Astrocyte of the spinal cord (primary cell): ENCODE results near the gene MESP1.
A peak's percentile ranks its signal among the peaks of the same experiment; 100 is the strongest.

Experiments used
- DNase-seq: peaks from one replicate; pipeline ENCODE4 v3.0.0; 2011; ENCODE audit warnings: low read depth, low spot score
- H3K4me3 ChIP-seq: 2 replicates; pipeline ENCODE4 v1.5.1; 2011; ENCODE audit warnings: low read depth, mild to moderate bottlenecking, low read length, moderate library complexity
- in situ Hi-C: cut with HindIII; loops from 2 replicates; pipeline ENCODE4 v1.10.0; 2017; ENCODE audit warnings: low sequenced_read_pairs
- TF ChIP-seq, protein P1 (sequence below): IDR thresholded peaks from 2 replicates; pipeline ENCODE4 v1.5.1; 2012; ENCODE audit warnings: low read depth, mild to moderate bottlenecking, low read length, inconsistent platforms

The MESP1 gene

DNA sequence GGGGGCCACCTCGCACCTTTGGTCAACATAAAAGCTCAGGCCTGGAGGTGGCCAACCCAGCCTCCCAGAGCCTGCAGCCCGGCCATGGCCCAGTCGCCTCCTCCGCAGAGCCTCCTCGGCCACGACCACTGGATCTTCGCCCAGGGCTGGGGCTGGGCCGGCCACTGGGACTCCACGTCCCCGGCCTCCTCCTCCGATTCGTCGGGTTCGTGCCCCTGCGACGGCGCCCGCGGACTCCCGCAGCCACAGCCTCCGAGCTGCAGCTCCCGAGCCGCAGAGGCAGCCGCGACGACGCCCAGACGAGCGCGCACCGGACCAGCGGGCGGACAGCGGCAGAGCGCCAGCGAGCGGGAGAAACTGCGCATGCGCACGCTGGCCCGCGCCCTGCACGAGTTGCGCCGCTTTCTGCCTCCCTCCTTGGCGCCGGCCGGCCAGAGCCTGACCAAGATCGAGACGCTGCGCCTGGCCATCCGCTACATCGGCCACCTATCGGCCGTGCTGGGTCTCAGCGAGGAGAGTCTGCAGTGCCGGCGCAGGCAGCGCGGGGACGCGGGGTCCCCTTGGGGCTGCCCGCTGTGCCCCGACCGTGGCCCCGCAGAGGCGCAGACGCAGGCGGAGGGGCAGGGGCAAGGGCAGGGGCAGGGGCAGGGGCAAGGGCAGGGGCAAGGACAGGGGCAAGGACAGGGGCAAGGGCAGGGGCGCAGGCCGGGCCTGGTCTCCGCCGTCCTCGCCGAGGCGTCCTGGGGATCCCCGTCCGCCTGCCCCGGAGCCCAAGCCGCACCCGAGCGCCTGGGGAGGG, 25.4 kb upstream of the MESP1 start, which contains the start of gene MESP2:
Gene MESP2 (plus strand): TSS at position 59 of the 799 bp plus-strand sequence. CDS start 26 bp downstream, at position 85.
- peak within 1 kb of the TSS; percentile 32 for H3K4me3 ChIP-seq
- peak; percentile 61 for DNase-seq
- in situ Hi-C loops = no loop called here

DNA sequence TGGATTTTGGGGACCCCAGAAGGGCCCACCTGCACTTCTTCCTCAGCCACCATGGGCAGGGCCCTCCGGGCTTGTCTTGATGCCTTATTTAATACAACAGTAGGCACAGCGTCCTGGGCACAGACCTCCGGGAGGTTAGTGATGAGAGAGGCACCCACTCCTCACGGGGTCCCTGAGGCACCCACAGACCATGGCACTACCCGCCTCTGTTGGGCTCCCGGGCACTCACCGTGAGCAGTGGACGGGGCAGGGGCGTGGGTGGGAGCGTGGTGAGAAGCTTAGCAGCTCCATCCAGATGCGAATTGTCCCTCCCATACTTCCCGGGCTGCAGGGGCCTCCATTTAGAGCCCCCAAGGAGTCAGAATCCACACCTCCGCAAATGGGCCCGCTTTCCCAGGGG, 24.8 kb upstream of the MESP1 start:
- no peak for DNase-seq
- TF ChIP-seq, protein P1, sequence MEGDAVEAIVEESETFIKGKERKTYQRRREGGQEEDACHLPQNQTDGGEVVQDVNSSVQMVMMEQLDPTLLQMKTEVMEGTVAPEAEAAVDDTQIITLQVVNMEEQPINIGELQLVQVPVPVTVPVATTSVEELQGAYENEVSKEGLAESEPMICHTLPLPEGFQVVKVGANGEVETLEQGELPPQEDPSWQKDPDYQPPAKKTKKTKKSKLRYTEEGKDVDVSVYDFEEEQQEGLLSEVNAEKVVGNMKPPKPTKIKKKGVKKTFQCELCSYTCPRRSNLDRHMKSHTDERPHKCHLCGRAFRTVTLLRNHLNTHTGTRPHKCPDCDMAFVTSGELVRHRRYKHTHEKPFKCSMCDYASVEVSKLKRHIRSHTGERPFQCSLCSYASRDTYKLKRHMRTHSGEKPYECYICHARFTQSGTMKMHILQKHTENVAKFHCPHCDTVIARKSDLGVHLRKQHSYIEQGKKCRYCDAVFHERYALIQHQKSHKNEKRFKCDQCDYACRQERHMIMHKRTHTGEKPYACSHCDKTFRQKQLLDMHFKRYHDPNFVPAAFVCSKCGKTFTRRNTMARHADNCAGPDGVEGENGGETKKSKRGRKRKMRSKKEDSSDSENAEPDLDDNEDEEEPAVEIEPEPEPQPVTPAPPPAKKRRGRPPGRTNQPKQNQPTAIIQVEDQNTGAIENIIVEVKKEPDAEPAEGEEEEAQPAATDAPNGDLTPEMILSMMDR = no peak
- H3K4me3 ChIP-seq = peak overlapping the region; percentile 32
- in situ Hi-C loops = no loop called here

More for the DNA sequence above, 25.4 kb upstream of the MESP1 start, which contains the start of gene MESP2:
- TF ChIP-seq, protein P1 = peak; percentile 35

DNA sequence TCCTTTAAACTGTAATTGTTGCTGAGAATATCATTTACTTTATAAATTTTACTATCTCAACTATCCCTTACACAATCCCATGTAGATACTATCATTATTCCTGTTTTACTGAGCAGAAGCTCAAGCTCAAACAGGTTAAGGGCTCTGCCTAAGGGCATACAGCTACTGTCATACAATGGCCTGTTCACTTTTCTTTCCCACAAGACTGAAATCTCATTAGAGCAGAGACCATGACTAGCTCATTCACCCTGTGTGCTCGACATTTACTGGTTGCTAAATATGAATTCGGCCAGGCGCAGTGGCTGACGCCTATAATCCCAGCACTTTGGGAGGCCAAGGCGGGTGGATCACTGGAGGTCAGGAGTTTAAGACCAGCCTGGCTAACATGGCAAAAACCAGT, 23.4 kb upstream of the MESP1 start:
- no peak for DNase-seq
- TF ChIP-seq, protein P1 = no peak

DNA sequence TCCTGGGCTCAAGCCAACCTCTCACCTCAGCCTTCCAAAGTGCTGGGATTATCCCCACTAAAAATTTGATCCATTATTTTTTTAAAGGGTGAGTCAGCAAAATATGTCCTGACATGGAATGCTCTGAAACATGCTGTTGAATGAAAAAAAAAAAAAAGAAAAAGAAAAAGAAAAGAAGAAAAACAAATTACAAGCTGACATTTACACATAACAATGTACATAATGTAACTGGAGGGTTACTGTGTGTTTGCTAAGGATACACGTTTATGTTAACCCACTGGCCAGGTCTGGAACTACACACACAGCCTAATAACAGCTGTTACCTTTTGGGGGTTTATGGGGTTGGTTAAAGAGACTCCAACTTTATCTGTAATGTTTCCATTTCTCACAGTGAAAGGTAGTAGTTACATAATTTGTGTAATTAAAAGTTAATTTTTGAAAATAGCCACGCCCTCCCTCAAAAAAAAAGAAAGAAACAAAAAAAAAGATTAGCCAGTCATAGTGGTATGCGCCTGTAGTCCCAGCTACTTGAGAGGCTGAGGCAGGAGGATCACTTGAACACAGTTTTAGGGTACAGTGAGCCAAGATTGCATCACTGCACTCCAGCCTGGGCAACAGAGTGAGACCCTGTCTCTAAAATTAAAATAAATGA, 22.0 kb upstream of the MESP1 start:
- H3K4me3 ChIP-seq = no peak overlapping the region
- DNase-seq = peak; percentile 43
- TF ChIP-seq, protein P1 = peak; percentile 23
- in situ Hi-C loops = loop anchor here (25.0 kb wide), 1 partner anchor 89 kb away; no protein-coding TSS in a partner anchor

More for the DNA sequence above, 23.4 kb upstream of the MESP1 start:
- H3K4me3 ChIP-seq = no peak overlapping the region
- in situ Hi-C loops = loop anchor here (25.0 kb wide), 1 partner anchor 88 kb away; no protein-coding TSS in a partner anchor

DNA sequence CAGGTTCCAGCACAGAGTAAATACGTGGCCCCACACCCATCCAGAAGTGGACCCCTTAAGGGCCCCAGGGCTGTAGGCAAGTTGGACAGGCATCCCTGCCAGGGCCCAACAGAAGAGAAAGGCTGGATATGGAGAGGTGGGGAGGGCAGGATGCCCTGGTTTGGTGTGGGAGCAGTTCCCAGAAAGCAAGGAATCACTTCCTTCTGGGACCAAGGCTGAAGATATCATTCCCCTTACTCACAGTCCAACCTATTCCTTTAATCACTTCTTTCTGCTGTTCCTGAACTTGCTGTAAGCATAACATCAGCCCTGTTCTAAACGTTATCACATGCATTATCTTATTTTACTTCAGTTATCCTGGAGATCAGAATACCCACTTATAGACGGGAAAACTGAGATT, 19.0 kb upstream of the MESP1 start:
- peak; percentile 32 for DNase-seq
- in situ Hi-C loops = loop anchor here (25.0 kb wide), 1 partner anchor 92 kb away; no protein-coding TSS in a partner anchor
- TF ChIP-seq, protein P1 = no peak
- H3K4me3 ChIP-seq = no peak overlapping the region

DNA sequence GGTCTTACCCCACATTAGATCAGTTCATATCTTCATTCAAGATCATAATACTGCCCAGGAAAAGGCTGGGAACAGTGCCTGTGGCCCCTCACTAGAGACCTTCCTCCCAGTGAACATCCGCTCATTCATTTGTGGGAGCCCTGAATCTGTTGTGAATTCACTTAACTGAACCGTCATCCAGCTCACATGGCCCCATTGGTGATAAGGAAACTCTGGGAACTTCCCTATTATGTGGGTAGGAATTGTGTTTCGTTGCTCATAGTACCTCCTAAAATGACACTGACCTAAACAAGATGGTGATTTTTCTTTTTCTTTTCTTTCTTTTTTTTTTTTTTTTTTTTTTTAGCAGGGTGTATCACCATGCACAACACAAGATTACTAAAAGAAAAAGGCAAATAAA, 18.3 kb upstream of the MESP1 start:
- no peak for DNase-seq
- TF ChIP-seq, protein P1 = no peak
- H3K4me3 ChIP-seq = no peak overlapping the region
- in situ Hi-C loops = loop anchor here (25.0 kb wide), 1 partner anchor 93 kb away; no protein-coding TSS in a partner anchor
